IPS DF 6.9 (cell line): Measurements from ENCODE around the gene PDE8A.

Experiments used
- DNase-seq: peaks from one replicate; pipeline ENCODE4 v3.0.0-alpha.2; 2013; ENCODE audit warnings: low read depth, low spot score
- H3K27ac ChIP-seq: one replicate; pipeline ENCODE4 v1.5.1; 2013; ENCODE audit warnings: low read length, control low read depth
- H3K27me3 ChIP-seq: 2 replicates; pipeline ENCODE4 v1.6.1; 2013; ENCODE audit warnings: mild to moderate bottlenecking, low read length; ENCODE audit not compliant: control insufficient read depth, insufficient read depth
- H3K36me3 ChIP-seq: 2 replicates; pipeline ENCODE4 v1.6.1; 2013; ENCODE audit warnings: low read length; ENCODE audit not compliant: control insufficient read depth, insufficient read depth
- H3K4me1 ChIP-seq: 2 replicates; pipeline ENCODE4 v1.6.1; 2013; ENCODE audit warnings: low read length; ENCODE audit not compliant: control insufficient read depth, insufficient read depth
- H3K4me3 ChIP-seq: 2 replicates; pipeline ENCODE4 v1.5.1; 2013; ENCODE audit warnings: mild to moderate bottlenecking, low read length
- H3K9me3 ChIP-seq: 2 replicates; pipeline ENCODE4 v1.6.1; 2013; ENCODE audit warnings: low read length, inconsistent platforms; ENCODE audit not compliant: control insufficient read depth, insufficient read depth
- WGBS: extraction: QIAGEN DNeasy Blood & Tissue Kit; methylation state at CpG from one replicate; pipeline ENCODE4 v1.1.7; 2013; ENCODE audit warnings: mixed read lengths, missing lambda C conversion rate; ENCODE audit not compliant: insufficient read length, insufficient coverage; 5-methylcytosine and 5-hydroxymethylcytosine counted together

Gene PDE8A

GRCh38 chr15:85024509-85025336 is 43.1 kb downstream of the PDE8A start:
- Histone ChIP-seq H3K36me3 (no peaks in the 10 kb centered on the region), H3K9me3 (no peaks in the 10 kb centered on the region), H3K27ac (no peak overlapping the region), H3K27me3 (no peaks in the 10 kb centered on the region; the same call in 1 of the 2 replicates), H3K4me1 (0 out of 2 replicates have a peak, but pooled peaks cover 1% of the 10 kb centered on the region), H3K4me3 (no peak overlapping the region)
- DNase-seq = no peak
- no CpG with 5 or more reads among the region's 4 CpGs for WGBS

GRCh38 chr15:85025516-85026251 is 44.0 kb downstream of the PDE8A start:
- no peak for DNase-seq
- WGBS = no CpG with 5 or more reads among the region's 4 CpGs
- Histone ChIP-seq H3K27me3 (no peaks in the 10 kb centered on the region; the same call in 1 of the 2 replicates), H3K4me3 (no peak overlapping the region), H3K36me3 (no peaks in the 10 kb centered on the region), H3K9me3 (no peaks in the 10 kb centered on the region), H3K4me1 (0 out of 2 replicates have a peak, but pooled peaks cover 1% of the 10 kb centered on the region), H3K27ac (no peak overlapping the region)

GRCh38 chr15:85026304-85027032 is 44.8 kb downstream of the PDE8A start:
- Histone ChIP-seq H3K4me1 (0 out of 2 replicates have a peak, but pooled peaks cover 1% of the 10 kb centered on the region), H3K27ac (no peak overlapping the region), H3K36me3 (no peaks in the 10 kb centered on the region), H3K9me3 (no peaks in the 10 kb centered on the region), H3K4me3 (no peak overlapping the region), H3K27me3 (no peaks in the 10 kb centered on the region; the same call in 1 of the 2 replicates)
- WGBS = no CpG with 5 or more reads among the region's 2 CpGs
- no peak for DNase-seq

- H3K27ac ChIP-seq = no peak overlapping the region
- DNase-seq = no peak
- H3K4me1 ChIP-seq = peaks cover 1% of the 10 kb centered on the region; the same call in 1 of the 2 replicates
- no peak overlapping the region for H3K4me3 ChIP-seq
- no peaks in the 10 kb centered on the region for H3K36me3 ChIP-seq
- H3K27me3 ChIP-seq = no peaks in the 10 kb centered on the region; the same call in 1 of the 2 replicates
- H3K9me3 ChIP-seq = no peaks in the 10 kb centered on the region
These were observed 45.4 kb downstream of the PDE8A start for GRCh38 chr15:85027033-85027380.

GRCh38 chr15:85027421-85027820 is 45.8 kb downstream of the PDE8A start:
- Histone ChIP-seq H3K4me1 (peaks cover 1% of the 10 kb centered on the region; the same call in 1 of the 2 replicates), H3K27ac (no peak overlapping the region), H3K4me3 (no peak overlapping the region), H3K36me3 (no peaks in the 10 kb centered on the region), H3K9me3 (no peaks in the 10 kb centered on the region), H3K27me3 (no peaks in the 10 kb centered on the region; the same call in 1 of the 2 replicates)
- DNase-seq = no peak
- WGBS = no CpG with 5 or more reads among the region's 4 CpGs

GRCh38 chr15:85028416-85028815 is 46.8 kb downstream of the PDE8A start:
- Histone ChIP-seq H3K27ac (no peak overlapping the region), H3K4me1 (peaks cover 2% of the 10 kb centered on the region; the same call in 1 of the 2 replicates), H3K9me3 (no peaks in the 10 kb centered on the region), H3K27me3 (no peaks in the 10 kb centered on the region; the same call in 1 of the 2 replicates), H3K4me3 (no peak overlapping the region), H3K36me3 (no peaks in the 10 kb centered on the region)
- WGBS = no CpG with 5 or more reads among the region's 6 CpGs
- no peak for DNase-seq

- Histone ChIP-seq H3K36me3 (no peaks in the 10 kb centered on the region), H3K27me3 (no peaks in the 10 kb centered on the region; the same call in 1 of the 2 replicates), H3K4me3 (no peak overlapping the region), H3K4me1 (peaks cover 2% of the 10 kb centered on the region; the same call in 1 of the 2 replicates), H3K9me3 (no peaks in the 10 kb centered on the region), H3K27ac (no peak overlapping the region)
- no CpG with 5 or more reads among the region's 5 CpGs for WGBS
- no peak for DNase-seq
These were observed 47.6 kb downstream of the PDE8A start for GRCh38 chr15:85029221-85029620.

- DNase-seq = no peak
- no peak overlapping the region for H3K27ac ChIP-seq
- no peaks in the 10 kb centered on the region; the same call in 1 of the 2 replicates for H3K27me3 ChIP-seq
- no peaks in the 10 kb centered on the region for H3K9me3 ChIP-seq
- peaks cover 1% of the 10 kb centered on the region; the same call in 1 of the 2 replicates for H3K4me1 ChIP-seq
- no peaks in the 10 kb centered on the region for H3K36me3 ChIP-seq
- H3K4me3 ChIP-seq = no peak overlapping the region
- no CpG with 5 or more reads among the region's 1 CpG for WGBS
These were observed 48.8 kb downstream of the PDE8A start for GRCh38 chr15:85030301-85030929.

- Histone ChIP-seq H3K4me3 (no peak overlapping the region), H3K27ac (no peak overlapping the region), H3K36me3 (no peaks in the 10 kb centered on the region), H3K27me3 (no peaks in the 10 kb centered on the region; the same call in 1 of the 2 replicates), H3K4me1 (peaks cover 1% of the 10 kb centered on the region; the same call in 1 of the 2 replicates), H3K9me3 (no peaks in the 10 kb centered on the region)
- WGBS = no CpG with 5 or more reads among the region's 6 CpGs
- DNase-seq = no peak
These were observed 49.7 kb downstream of the PDE8A start for GRCh38 chr15:85031086-85031943.
